Loucy (cell line): Measurements from ENCODE around the gene SGMS1.

Source experiments
- CTCF ChIP-seq: fragments of 200-600 bp; sonication (generic); conservative IDR thresholded peaks from 2 replicates; pipeline ENCODE4 v1.5.1; 2014; ENCODE audit warnings: mild to moderate bottlenecking, antibody characterized with exemption, low read length
- EZH2phosphoT487 ChIP-seq: fragments of 200-600 bp; IDR thresholded peaks from 2 replicates; pipeline ENCODE4 v1.6.1; 2018; ENCODE audit warnings: antibody characterized with exemption, mild to moderate bottlenecking, moderate library complexity, borderline replicate concordance

- TF ChIP-seq CTCF (no peak), EZH2phosphoT487 (no peak)
These were observed 236.1 kb downstream of the SGMS1 start for GRCh38 chr10:50387732-50388073.
